Transverse colon (tissue), 4 donors: ENCODE measurements around the gene PNLIP. TPM values are rescaled to one million over a fixed set of nuclear protein-coding genes. Genes with fewer than 3 reads are reported as not detected.

ENCODE experiments used
- DNase-seq: peaks from one replicate; pipeline ENCODE4 v3.0.0-alpha.2; 2019
- H3K27ac ChIP-seq, 4 donors: fragments of 200-600 bp; sonication (generic); 2 replicates each; pipeline ENCODE4 v1.5.1; 2016 to 2018; ENCODE audit warnings: inconsistent platforms in 4 of 4
- H3K27me3 ChIP-seq: fragments of 200-600 bp; sonication (generic); 2 replicates; pipeline ENCODE4 v1.5.1; 2017; ENCODE audit warnings: inconsistent platforms
- H3K36me3 ChIP-seq, 4 donors: fragments of 200-600 bp; sonication (generic); 2 replicates each; pipeline ENCODE4 v1.5.1; 2017 to 2019; ENCODE audit warnings: inconsistent platforms in 4 of 4
- H3K4me1 ChIP-seq, 4 donors: fragments of 200-600 bp; sonication (generic); 2 replicates each; pipeline ENCODE4 v1.5.1; 2017 to 2020; ENCODE audit warnings: inconsistent platforms in 4 of 4
- H3K4me3 ChIP-seq, 4 donors: fragments of 200-600 bp; sonication (generic); 1 replicate in 1 of 4; 2 replicates in 3 of 4; pipeline versions ENCODE4 v1.5.1 to v1.6.1; 2017 to 2019; ENCODE audit warnings: inconsistent platforms in 4 of 4
- H3K9me3 ChIP-seq, 2 donors: fragments of 200-600 bp; sonication (generic); 2 replicates each; pipeline ENCODE4 v1.5.1; 2017 to 2019; ENCODE audit warnings: inconsistent platforms in 2 of 2
- CTCF ChIP-seq, 5 experiments: fragments of 200-600 bp in 3 of 5; fragments of 450-650 bp in 2 of 5; sonication (generic) in 3 of 5; IDR thresholded peaks; 1 replicate in 2 of 5; 2 replicates in 3 of 5; pipeline ENCODE4 v1.5.1; 2016 to 2017; ENCODE audit warnings: antibody characterized with exemption in 5 of 5, inconsistent platforms in 3 of 5, mild to moderate bottlenecking in 2 of 5, moderate library complexity in 1 of 5
- EP300 ChIP-seq: sonication (generic); formaldehyde crosslinking; IDR thresholded peaks from one replicate; pipeline ENCODE4 v1.6.1; 2017; ENCODE audit warnings: antibody characterized with exemption, low read depth
- POLR2A ChIP-seq: fragments of 450-650 bp; IDR thresholded peaks from one replicate; pipeline ENCODE4 v1.6.1; 2016; ENCODE audit warnings: antibody characterized with exemption, mild to moderate bottlenecking, moderate library complexity
- POLR2AphosphoS5 ChIP-seq, 3 donors: sonication (generic); formaldehyde crosslinking; IDR thresholded peaks; one replicate each; pipeline ENCODE4 v1.6.1; 2016; ENCODE audit warnings: antibody characterized with exemption in 3 of 3
- WGBS, 2 donors: methylation state at CpG; one replicate each; pipeline ENCODE4 v1.1.5; 2018; ENCODE audit warnings: low coverage in 1 of 2; 5-methylcytosine and 5-hydroxymethylcytosine counted together
- in situ Hi-C, 4 donors: fragments of 200-750 bp; cut with MboI; loops; one replicate each; pipeline versions ENCODE4 v1.15.0 to v1.15.1; 2017; ENCODE audit warnings: low sequenced_read_pairs in 3 of 4, low pct_ligation_motif_present in 1 of 4, low pct_unique_long_range_greater_than_20kb in 1 of 4
- intact Hi-C: fragments of 100-400 bp; cut with DNase I; formaldehyde crosslinking; loops from one replicate; pipeline ENCODE4 v1.15.1; 2023; ENCODE audit warnings: low total_unique reads
- total RNA-seq, 4 donors: library from RNA; depleted of rRNA; stranded (reverse); fragments of >200 nt; gene quantifications; one replicate each; pipeline ENCODE4 v1.1.0, GENCODE V29; 2016

The PNLIP gene
- total RNA-seq, 4 donors from 2014 or later = not detected

- no peak for TF ChIP-seq POLR2AphosphoS5 (IDR thresholded peaks at IDR 0.05)
- TF ChIP-seq EP300 = no peak
- TF ChIP-seq POLR2A = no peak
- TF ChIP-seq CTCF (IDR thresholded peaks at IDR 0.05) = no peak
- WGBS, 2 donors = 0 to 64% methylated on average over 1 to 8 of the region's 8 CpGs
- DNase-seq = no peak
- no peak overlapping the region for H3K27ac ChIP-seq
- H3K4me1 ChIP-seq = peaks cover 0 to 6% (median 0%) of the 10 kb centered on the region in 4 donors
- in situ Hi-C loops = no loop called here
- no peaks in the 10 kb centered on the region for H3K36me3 ChIP-seq
- intact Hi-C loops = no loop called here
- no peak overlapping the region for H3K4me3 ChIP-seq
- H3K27me3 ChIP-seq = peaks cover 19% of the 10 kb centered on the region
- no peaks in the 10 kb centered on the region for H3K9me3 ChIP-seq
Observed at GRCh38 chr10:116606061-116606483, 60.3 kb downstream of the PNLIP start.

GRCh38 chr10:116607336-116607735, 61.6 kb downstream of the PNLIP start:
- DNase-seq = no peak
- H3K4me1 ChIP-seq = peaks cover 0 to 10% (median 0%) of the 10 kb centered on the region in 4 donors
- no peaks in the 10 kb centered on the region for H3K9me3 ChIP-seq
- no peak overlapping the region for H3K4me3 ChIP-seq
- no peaks in the 10 kb centered on the region for H3K36me3 ChIP-seq
- in situ Hi-C loops (no loop called here), intact Hi-C loops (no loop called here)
- H3K27me3 ChIP-seq = peaks cover 19% of the 10 kb centered on the region
- no peak overlapping the region for H3K27ac ChIP-seq
- TF ChIP-seq POLR2A (no peak), EP300 (no peak), POLR2AphosphoS5 (IDR thresholded peaks at IDR 0.05) (no peak), CTCF (IDR thresholded peaks at IDR 0.05) (no peak)
- 81 to 86% methylated on average over 6 of the region's 6 CpGs for WGBS, 2 donors

- no peak for TF ChIP-seq POLR2AphosphoS5 (IDR thresholded peaks at IDR 0.05)
- no peak for TF ChIP-seq CTCF (IDR thresholded peaks at IDR 0.05)
- TF ChIP-seq POLR2A = no peak
- TF ChIP-seq EP300 = no peak
- H3K9me3 ChIP-seq = no peaks in the 10 kb centered on the region
- in situ Hi-C loops (no loop called here), intact Hi-C loops (no loop called here)
- H3K36me3 ChIP-seq = no peaks in the 10 kb centered on the region
- peaks cover 19% of the 10 kb centered on the region for H3K27me3 ChIP-seq
- H3K27ac ChIP-seq = peak overlapping the region in 3 of 4 donors; percentile 61 to 83 (median 78)
- peaks cover 0 to 10% (median 0%) of the 10 kb centered on the region in 4 donors for H3K4me1 ChIP-seq
- peak overlapping the region; percentile 28 to 71 (median 42) for H3K4me3 ChIP-seq
- no peak for DNase-seq
- WGBS, 2 donors = 41% methylated on average over 27 of the region's 41 CpGs; no CpG with 5 or more reads in 1 of the 2 donors
Observed at GRCh38 chr10:116608686-116609594, 63.2 kb downstream of the PNLIP start.

- Histone ChIP-seq H3K36me3 (no peaks in the 10 kb centered on the region), H3K27ac (no peak overlapping the region), H3K4me1 (peaks cover 0 to 10% (median 0%) of the 10 kb centered on the region in 4 donors), H3K9me3 (no peaks in the 10 kb centered on the region), H3K27me3 (peaks cover 19% of the 10 kb centered on the region), H3K4me3 (no peak overlapping the region)
- WGBS, 2 donors = 94 to 100% methylated on average over 1 to 13 of the region's 13 CpGs
- in situ Hi-C loops = no loop called here
- DNase-seq = no peak
- TF ChIP-seq POLR2AphosphoS5 (IDR thresholded peaks at IDR 0.05) (no peak), CTCF (IDR thresholded peaks at IDR 0.05) (no peak), EP300 (no peak), POLR2A (no peak)
- intact Hi-C loops = no loop called here
Observed at GRCh38 chr10:116610443-116611152, 64.9 kb downstream of the PNLIP start.
